GM19238 (cell line): ENCODE results near the gene AMFR.
"Not testable (repeated sequence)": the region's sequence is repeated elsewhere in the genome, so short reads cannot be mapped to it uniquely, and the experiment has no call there.

Source experiments
- DNase-seq: peaks from one replicate; pipeline ENCODE4 v3.0.0; 2011; ENCODE audit warnings: low spot score; ENCODE audit not compliant: insufficient read length

AMFR gene

DNA sequence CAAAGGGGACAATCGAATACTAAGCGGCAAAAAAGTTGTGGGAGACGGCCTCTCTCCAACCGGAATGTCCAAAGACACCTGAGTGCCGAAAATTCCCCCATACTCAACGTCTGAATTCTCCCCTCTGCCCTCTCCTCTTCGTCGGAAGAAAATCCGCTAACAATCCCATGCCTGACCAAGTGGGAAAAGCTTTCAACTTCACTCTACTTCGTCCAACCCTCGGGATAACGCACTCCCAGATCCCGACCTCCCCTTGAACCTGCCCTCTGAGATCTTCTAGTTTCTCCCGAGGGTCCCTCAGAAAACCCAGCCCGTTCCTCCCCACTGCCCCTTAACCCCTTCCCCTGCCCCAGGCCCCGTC, 961 bp downstream of the AMFR start:
- DNase-seq, result no peak

DNA sequence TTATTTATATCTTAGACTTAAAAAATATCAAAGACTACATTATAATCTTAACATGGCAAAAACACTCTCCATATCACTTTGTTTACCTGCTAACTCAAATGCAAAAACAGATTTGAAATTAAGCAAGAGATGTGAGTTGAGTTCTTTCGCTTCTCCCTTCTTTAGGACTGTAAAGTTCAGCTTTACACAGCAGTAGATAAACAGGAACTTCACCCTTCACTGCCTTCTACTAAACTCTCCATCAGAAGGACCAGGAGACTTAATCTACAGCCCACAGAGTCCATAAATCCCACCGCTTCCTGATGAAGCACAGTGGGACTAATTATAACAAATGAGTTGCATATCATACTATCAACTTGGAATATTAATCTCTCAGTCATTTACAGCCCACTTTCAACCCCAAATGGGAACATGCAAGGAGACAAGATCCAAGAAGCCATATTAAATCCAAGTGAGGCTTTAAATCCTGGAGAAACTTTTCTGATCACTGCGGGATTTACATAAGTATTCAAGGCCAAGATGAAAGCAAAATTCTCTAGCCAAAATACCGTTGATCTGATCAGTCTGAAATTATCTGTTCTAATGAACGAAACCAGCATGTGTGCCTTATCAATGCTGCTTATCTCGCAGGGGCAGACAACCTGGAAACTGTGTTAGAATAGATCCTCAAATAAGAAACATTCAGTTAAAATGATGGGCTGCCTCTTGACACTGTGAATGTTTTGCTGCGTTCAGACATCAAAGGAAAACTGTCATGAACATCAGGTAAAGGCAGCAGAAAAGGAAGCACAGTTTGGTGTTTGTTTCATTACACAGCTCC, 1.6 kb downstream of the AMFR start:
- DNase-seq, result no peak

DNA sequence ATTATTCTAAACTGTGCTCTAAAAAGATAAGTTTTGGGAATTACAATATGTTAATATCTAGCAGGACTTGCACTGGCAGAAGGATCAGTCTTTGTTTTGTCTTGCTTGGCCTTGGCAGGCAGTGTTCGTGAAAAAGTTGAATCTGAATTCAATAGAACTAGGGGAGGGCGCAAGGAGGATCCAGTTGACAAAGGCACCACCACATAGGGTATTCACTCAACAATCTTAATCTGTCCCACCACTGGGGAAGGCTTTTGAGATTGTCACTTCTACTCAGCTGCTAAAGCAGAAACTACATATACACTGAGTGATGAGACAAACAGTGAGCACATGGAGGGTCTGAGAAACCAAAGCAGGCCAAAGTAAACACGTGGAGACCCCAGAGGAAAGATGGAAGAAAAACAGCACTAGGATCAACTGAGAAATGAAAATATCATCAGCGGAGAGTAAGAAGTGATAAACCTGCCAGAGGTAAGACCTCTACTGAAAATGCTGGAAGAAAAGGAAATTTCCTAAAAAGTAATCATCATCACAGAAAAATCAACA, 2.4 kb downstream of the AMFR start:
- no peak for DNase-seq

DNA sequence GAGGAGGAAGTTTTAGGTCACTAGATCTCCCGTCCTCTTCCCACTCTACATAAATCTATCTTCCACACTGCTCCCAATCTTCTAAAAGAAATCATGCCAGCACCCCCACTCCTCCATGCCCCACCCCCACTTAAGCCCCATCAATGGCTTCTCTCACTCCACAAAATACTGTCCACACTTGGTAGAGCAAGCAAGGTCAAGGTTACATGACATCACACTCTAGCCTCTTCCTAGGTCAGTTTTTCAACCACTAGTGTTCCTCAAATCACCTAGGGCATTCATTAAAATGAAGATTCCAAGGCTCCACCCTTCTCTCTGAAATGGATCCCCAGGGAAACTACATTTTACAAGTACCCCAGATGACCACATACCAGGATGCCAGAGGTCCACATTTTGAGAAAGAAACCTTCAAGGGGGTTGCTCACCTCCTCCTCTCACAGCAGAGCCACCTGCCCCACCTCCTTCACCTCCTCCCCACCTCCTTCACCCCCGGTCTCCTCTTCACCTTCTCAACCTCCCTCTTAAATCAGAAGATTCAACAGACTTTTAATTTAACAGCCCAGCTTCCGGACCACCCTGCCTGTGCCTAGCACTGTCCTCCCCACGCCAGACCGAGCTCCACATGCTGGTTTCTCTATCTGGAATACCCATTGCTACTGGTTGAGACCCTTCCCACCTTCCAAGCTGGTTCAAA, 3.2 kb downstream of the AMFR start:
- DNase-seq, result no peak

DNA sequence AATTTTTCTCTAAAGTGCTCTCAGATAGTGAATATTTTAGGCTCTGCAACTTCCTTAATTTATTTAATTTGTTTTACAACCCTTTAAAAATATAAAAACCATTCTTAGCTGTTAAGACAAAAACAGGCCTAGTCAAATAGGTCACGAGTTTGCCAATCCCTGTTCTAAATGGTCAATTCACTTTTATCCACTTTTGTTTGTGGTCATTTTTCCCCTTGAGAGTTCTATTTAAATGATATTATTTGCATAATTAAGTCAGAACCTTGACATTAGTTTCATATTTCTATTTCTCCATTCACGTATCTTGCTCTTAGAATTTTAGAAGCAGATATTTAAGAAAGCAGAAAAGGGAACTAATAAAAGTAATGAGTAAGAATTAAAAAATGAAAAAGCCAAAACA, 4.0 kb downstream of the AMFR start:
- DNase-seq, result no peak

DNA sequence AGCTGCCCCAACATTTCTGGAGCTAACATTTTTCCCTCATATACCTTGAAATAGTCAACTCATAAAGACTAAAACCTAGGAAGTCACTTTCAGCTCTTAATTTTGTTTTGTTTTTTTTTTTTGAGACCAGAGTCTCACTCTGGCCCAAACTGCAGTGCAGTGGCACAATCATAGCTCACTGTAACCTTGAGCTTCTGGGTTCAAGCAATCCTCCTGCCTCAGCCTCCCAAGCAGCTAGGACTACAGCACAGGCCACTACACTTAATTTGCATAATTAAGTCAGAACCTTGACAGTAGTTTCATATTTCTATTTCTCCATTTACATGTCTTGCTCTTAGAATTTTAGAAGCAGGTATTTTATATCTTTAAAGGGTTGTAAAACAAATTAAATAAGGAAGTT, 4.7 kb downstream of the AMFR start:
- no peak for DNase-seq

DNA sequence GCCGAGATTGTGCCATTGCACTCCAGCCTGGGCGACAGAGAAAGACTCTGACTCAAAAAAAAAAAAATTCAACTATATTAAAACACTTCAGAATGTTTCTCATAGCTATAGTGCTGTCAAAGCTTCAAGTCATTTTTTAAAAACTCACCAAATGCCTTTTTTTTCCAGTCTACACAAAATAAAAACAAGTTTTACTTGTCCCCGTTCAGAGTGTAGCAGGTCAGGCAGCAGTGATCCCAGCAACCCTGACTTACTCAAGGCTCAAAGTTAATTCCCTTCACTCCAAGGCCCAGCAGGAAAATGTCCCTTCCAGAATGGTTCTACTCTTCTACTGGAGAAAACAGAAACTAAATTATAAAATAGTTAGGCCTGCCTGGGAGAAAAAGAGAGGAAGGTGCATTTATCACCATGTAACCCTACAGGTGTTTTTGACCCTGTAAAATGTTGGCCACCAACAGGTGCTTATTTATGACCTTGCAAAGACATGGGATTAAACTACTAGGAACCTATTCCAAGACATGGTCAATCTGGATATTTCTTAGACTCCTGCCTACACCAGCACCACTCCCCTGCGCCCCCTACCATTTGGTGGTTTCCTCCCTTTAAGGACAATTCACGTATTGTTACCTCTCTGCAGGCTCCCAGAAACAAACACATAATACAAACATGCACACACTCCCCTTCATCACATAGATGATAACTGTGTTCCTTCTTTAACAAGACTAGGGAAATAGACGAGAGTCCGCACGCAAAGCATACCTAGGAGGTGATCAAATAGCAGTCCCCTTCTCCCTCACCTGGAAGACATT, 5.4 kb downstream of the AMFR start:
- no peak for DNase-seq

DNA sequence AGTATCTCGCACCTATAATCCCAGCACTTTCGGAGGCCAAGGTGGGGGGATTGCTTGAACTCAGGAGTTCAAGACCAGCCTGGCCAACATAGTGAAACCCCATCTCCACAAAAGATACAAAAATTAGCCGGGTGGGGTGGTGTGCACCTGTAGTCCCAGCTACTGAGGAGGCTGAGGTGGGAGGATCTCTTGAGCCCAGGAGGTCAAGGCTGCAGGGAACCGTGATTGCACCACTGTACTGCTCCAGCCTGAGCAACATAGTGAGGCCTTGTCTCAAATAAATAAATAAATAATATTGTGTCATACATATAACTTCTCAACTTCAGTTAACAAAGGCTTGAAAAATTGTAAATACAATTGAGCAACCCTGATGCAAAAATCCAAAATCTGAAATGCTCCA, 8.2 kb downstream of the AMFR start:
- no peak for DNase-seq

DNA sequence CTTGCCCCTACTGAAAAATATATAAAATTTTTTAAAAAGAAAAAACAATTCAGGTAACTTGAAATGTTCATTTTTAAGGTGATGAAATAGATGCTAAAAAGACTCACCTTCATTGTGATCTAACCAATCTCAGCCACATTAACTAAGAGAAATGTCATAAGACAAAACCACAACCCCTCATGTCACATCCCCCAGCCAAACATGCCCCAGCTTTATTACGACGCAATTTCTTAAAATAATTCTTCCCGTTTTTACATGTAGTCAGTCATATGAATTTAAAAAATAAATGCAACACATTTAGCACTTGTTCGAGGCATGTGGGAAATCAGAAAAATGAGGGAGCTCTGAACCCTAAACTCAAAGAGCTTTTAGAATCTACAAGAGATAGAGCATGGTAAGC, 9.5 kb downstream of the AMFR start:
- DNase-seq, result no peak

DNA sequence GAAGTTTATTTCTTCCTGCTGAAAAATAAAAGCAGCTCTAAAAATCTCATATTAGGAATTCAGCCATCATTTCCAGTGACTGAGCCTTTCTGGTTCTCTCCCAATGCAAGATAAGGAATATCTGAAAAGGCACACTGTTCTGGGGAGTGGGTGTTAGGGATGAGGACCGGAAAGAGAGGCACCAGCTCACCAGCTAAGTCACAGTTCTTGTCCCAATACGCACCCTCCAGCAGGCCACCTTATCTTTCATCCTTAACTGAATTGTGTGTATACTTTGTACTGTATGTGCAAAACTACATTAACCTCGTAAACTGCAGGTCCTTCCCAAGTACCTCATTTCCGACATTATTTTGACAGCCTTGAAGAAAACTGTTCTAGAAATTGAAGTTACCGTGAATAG, 11.0 kb downstream of the AMFR start:
- DNase-seq, result no peak

DNA sequence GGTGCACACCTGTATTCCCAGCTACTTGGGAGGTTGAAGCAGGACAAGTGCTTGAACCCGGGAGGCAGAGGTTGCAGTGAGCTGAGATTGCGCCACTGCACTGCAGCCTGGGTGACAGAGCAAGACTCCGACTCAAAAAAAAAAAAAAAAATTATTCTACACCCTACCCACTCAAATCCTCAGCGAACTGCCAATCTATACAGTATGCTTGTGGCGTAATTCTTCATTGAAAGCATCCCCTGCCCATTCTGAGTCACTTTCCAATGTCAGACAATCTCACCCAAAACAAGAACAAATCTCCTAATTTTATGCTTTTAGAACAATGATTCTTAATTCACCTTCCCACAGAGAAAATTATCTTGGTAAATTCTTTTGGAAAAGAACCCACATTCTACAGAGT, 12.0 kb downstream of the AMFR start:
- no peak for DNase-seq

DNA sequence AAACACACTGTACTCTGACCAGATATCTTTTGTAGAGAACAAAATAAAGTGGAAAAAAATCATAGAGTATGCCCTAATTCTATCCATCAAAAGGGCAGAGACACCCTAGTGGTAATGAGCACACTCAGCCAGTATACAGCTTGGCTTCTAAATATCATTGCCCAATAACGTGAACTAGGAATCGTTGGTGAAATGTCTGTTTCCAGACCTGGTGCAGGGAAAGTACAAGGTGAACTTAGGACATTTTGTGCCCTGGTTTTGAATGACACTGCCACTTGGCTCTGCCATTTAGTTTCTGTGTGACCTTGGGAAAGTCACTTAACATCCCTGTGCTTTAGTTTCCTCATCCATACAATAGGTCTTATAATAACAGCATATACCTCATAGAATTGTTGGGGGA, 13.7 kb downstream of the AMFR start:
- DNase-seq, result no peak

DNA sequence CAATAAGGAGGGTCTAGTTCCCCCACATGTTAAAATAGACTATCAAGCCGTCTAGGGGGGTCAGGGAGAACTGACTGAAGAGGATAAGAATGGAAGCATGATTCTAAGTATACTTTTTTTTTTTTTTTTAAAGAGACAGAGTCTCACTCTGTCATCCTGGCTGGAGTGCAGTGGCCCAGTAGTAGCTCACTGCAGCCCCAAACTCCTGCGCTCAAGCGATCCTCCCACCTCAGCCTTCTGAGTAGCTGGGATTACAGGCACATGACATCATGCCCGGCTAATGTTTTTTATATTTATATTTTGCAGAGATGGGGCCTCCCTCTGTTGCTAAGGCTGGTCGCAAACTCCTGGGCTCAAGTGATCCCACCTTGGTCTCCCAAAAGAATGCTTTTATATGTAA, 14.2 kb downstream of the AMFR start:
- DNase-seq, result no peak

DNA sequence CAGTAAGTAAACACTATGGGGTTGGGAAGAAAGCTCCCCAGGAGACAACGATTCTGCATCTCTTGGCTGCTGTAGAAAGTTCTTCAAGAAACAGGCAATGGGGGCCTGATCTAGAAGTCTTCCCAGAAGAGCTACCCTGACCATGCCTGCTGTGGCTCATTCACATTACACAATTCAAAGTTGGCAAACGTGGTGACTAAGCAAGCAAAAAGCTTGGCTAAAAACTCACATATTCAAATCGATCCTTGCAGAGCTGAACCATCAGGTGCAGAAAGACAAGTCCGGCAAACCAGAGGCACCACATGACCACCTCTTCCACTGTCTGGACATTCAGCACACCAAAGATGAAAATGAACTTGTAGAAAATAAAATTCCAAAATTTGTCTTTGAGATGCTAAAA, 16.1 kb downstream of the AMFR start:
- no peak for DNase-seq

DNA sequence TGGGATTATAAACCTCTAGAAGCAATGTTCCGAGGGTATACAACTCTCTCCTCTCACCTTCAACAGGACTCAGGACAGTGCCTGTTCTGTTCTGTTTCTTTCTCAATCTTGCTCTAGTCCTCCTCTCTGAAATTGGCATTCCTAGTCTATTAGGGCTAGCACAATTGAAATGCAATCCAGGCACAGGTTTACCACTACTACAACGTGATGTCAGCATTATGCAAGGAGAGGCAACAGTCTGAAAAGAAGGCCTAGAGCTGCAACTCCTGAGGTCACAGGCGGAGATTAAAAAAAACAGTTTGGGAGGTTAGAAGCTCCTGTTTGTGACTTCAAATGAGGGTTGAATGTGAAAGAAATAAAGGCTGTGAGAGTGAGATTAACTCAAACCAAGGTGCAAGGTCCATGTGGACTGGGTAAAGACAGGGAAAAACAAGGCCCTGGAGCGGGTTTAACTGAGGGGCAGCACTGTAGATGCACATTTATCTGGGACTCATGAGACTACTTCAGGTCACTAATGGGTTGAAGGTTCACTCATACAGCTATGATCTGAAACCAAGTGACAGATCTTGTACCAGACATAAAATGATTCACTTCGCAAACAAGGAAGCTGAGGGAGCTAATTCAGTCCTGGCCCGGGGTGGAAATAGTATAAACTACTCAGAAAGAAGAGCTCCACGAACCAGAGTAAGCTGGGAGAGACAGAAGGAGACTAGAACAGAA, 16.8 kb downstream of the AMFR start:
- DNase-seq, result no peak

DNA sequence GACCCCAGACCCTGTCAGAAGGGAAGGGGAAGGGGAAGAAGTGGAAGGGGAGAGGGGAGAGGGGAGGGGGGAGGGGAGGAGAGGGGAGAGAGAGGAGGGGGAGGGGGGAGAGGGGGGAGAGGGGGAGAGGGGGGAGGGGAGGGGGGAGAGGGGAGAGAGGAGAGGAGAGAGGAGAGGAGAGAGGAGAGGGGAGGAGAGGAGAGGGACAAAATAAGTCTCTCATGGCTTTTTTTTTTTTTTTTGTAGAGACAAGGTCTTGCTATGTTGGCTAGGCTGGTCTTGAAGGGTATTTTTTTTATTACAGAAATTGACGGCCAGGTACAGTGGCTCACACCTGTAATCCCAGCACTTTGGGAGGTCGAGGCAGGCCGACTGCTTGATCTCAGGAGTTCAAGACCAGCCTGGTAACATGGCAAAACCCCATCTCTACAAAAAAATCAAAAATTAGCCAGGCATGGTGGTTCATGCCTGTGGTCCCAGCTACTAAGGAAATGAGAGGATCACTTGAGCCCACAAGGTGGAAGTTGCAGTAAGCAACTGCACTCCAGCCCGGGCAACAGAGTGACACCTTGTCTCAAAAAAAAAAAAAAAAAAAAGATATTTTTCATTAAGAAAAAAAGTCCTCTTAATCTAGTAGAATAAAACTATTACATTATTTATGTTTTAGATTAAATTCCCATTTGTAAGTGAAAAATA, 19.2 kb downstream of the AMFR start:
- DNase-seq, result no peak

DNA sequence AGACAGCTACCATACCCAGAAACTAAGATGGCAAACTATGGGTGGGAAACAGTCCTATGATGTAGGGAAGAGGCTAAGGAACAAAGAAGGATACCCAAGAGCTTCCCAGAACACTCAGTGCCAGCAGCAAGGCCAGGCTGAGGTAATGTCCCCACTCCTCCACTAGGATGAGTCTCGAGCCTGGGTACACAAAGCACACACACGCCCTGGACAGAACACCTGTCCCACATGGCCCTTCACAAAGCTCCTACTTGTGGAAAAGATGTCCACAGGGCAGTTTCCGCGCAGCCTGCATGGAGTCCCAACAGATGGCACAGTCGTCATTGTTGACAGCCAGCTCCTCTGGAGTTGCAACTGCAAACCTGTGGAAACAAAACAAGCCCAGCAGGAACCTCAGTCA, 23.9 kb downstream of the AMFR start:
- DNase-seq, result no peak

DNA sequence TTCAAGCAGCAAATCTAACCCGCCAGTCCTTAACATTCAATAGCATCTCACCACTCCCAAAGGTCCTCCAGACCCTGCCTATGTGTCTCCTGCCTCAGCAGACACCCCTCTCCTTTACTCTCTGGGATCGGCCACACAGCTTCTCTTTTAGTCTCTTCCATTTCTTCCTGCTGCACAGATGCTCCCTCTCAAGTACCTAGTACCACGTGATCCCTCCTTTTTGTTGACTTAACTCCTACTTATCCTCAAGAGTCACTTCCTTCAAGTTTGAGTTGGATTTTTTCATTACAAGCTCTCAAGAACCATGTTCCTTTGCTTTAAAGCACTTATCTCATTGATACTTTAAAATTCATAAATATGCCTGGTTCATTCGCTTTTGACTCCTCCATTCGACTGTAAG, 24.9 kb downstream of the AMFR start:
- no peak for DNase-seq

DNA sequence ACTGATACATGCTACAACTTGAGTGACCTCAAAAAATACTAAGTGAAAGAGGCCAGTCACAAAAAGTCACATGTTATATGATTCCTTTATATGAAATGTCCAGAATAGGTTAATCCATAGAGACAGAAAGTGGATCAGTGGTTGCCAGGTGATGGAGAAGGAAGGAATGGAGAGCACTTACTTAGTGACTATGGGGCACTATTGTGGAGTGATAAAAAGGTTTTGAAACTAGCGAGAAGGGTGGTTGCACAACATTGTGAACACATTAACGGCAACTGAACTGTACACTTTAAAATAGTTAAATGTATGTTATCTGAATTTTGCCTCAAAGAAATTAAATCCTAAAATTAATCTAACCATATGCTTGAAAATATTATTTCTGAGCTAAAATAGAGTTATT, 25.9 kb downstream of the AMFR start:
- no peak for DNase-seq

DNA sequence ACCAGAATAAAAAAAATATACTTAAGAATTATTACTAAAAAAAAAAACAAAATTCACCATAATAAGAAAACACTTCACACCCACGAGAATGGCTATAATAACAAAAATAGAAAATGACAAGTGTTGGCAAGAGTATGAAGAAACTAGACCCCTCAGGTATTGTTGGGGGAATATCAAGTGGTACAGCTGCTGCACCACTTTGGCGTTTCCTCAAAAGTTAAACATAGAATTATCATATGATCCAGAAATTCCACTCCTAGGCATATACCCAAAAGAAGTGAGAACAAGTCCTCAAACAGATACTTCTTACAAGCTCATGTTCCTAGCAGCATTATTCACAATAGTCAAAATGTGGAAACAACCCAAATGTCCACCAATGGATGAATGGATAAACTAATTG, 26.3 kb downstream of the AMFR start:
- no peak for DNase-seq

DNA sequence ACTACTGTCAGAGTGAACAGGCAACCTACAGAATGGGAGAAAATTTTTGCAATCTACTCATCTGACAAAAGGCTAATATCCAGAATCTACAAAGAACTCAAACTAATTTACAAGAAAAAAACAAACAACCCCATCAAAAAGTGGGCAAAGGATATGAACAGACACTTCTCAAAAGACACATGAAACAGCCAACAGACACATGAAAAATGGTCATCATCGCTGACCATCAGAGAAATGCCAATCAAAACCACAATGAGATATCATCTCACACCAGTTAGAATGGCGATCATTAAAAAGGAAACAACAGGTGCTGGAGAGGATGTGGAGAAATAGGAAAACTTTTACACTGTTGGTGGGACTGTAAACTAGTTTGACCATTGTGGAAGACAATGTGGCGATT, 28.6 kb downstream of the AMFR start:
- not testable (repeated sequence) for DNase-seq
